Kidney tubule cell (primary cell): Measurements from ENCODE around the gene KMT2C.
"Not testable (repeated sequence)": the region's sequence is repeated elsewhere in the genome, so short reads cannot be mapped to it uniquely, and the experiment has no call there.

Source experiments
- DNase-seq: peaks from one replicate; pipeline ENCODE4 v3.0.0-alpha.2; 2018; ENCODE audit warnings: low spot score

Gene KMT2C

GRCh38 chr7:152307902-152308301, 127.9 kb downstream of the KMT2C start:
- DNase-seq, result no peak

- not testable (repeated sequence) for DNase-seq
These were observed 136.2 kb downstream of the KMT2C start for GRCh38 chr7:152299542-152300143.

- DNase-seq, result no peak
These were observed 142.9 kb downstream of the KMT2C start for GRCh38 chr7:152292897-152293296.

GRCh38 chr7:152286972-152287371, 148.8 kb downstream of the KMT2C start:
- DNase-seq, result not testable (repeated sequence)

- not testable (repeated sequence) for DNase-seq
These were observed 149.6 kb downstream of the KMT2C start for GRCh38 chr7:152286219-152286618.

GRCh38 chr7:152284998-152285397, 150.8 kb downstream of the KMT2C start:
- DNase-seq, result not testable (repeated sequence)

- DNase-seq, result not testable (repeated sequence)
These were observed 158.1 kb downstream of the KMT2C start for GRCh38 chr7:152277687-152278086.

- DNase-seq, result peak; percentile 60
These were observed 165.4 kb downstream of the KMT2C start for GRCh38 chr7:152270427-152270826.

GRCh38 chr7:152266859-152267258, 168.9 kb downstream of the KMT2C start:
- DNase-seq, result not testable (repeated sequence)

GRCh38 chr7:152264915-152265314, 170.9 kb downstream of the KMT2C start:
- not testable (repeated sequence) for DNase-seq

- DNase-seq, result not testable (repeated sequence)
These were observed 173.7 kb downstream of the KMT2C start for GRCh38 chr7:152262146-152262545.

- not testable (repeated sequence) for DNase-seq
These were observed 176.2 kb downstream of the KMT2C start for GRCh38 chr7:152259645-152260044.

- not testable (repeated sequence) for DNase-seq
These were observed 188.0 kb downstream of the KMT2C start for GRCh38 chr7:152247851-152248250.

GRCh38 chr7:152245417-152245816, 190.4 kb downstream of the KMT2C start:
- not testable (repeated sequence) for DNase-seq

GRCh38 chr7:152243464-152243863, 192.3 kb downstream of the KMT2C start:
- not testable (repeated sequence) for DNase-seq

GRCh38 chr7:152241301-152241700, 194.5 kb downstream of the KMT2C start:
- DNase-seq, result not testable (repeated sequence)

GRCh38 chr7:152236306-152236705, 199.5 kb downstream of the KMT2C start:
- DNase-seq, result not testable (repeated sequence)

- DNase-seq, result peak; percentile 42
These were observed 201.4 kb downstream of the KMT2C start for GRCh38 chr7:152234421-152234820.

- DNase-seq, result no peak
These were observed 204.7 kb downstream of the KMT2C start for GRCh38 chr7:152231089-152231488.

- not testable (repeated sequence) for DNase-seq
These were observed 216.2 kb downstream of the KMT2C start for GRCh38 chr7:152219556-152219955.

GRCh38 chr7:152208766-152209165, 227.0 kb downstream of the KMT2C start:
- DNase-seq, result not testable (repeated sequence)

GRCh38 chr7:152204417-152204816, 231.4 kb downstream of the KMT2C start:
- DNase-seq, result not testable (repeated sequence)

- no peak for DNase-seq
These were observed 232.7 kb downstream of the KMT2C start for GRCh38 chr7:152203095-152203494.

GRCh38 chr7:152202056-152202455, 233.7 kb downstream of the KMT2C start:
- DNase-seq, result peak; percentile 17
